ENCODE results near the gene CELF4.

DNA sequence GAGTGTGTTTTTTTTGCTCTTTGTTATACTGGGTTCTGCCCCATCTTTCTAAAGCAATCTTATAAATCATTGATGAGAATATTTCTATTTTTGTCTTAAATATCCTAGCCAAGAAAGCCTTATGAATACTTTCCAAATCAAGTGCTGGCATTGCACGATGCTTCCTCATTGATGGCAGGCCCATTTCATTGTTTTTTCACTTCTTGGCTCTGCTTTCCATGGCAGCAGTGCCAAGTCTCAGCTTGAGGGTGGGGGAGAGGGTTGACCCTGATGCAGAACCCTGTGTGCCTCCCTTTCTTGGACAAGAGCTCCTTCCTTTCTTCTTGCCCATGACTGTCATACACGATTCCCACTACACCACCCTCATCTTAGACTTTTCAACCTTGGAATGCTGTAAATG is 16.7 kb upstream of the CELF4 start:
- TF ChIP-seq EZH2 (IDR thresholded peaks at IDR 0.05), result no peak
- no peak for TF ChIP-seq POLR2AphosphoS5 (IDR thresholded peaks at IDR 0.05; ENCODE audit: borderline replicate concordance, low read depth, low read length)

All from SK-N-MC (cell line).